Ramos (cell line): ENCODE data around the gene ACAD10.
"Not testable (repeated sequence)": the region's sequence is repeated elsewhere in the genome, so short reads cannot be mapped to it uniquely, and the experiment has no call there.

Source experiments
- in situ Hi-C: fragments of 300-500 bp; cut with MboI; formaldehyde crosslinking; loops from one replicate; pipeline ENCODE4 v1.14.3; 2022; ENCODE audit warnings: low sequenced_read_pairs; ENCODE audit not compliant: unreplicated experiment

Gene ACAD10

DNA sequence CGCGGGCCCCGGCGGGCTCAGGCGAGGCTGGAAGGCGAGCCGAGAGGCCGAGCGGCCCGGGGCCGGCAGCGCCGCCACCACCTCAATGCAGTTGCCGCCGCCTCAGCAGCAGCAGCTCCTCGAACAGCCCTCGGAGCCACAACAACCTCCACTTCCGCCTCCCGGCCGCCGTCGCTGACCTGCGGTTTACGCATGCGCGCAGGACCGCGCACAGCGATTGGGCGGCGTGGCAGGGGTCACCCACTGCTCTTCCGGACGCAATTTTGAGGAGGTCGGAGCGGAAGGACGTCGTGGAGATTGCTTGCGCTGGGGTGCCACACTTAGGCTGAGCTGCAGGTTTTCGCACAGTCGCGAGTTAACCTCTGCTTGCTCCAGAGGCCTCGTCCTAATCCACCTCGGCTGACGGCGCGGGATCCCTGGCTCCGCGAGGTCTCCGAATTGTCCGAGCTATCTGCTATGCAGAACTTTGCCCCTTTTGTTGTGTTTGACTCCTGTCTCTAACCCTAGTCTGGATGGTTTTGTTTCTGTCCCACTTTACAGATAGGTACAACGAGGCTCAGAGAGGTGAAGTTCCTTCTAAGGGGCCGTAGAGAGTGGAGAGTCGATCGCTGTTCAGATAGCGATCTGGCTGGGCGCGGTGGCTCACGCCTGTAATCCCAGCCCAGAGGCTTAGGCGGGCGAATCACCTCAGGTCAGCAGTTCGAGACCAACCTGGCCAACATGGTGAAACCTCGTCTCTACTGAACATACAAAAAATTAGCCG is at the start of gene ACAD10, which contains the start of gene BRAP:
ACAD10 (plus strand) TSS at position 243 of the 763 bp plus-strand sequence. CDS start 6,657 bp downstream, outside the sequence.
BRAP (minus strand) TSS at position 146 of the 763 bp plus-strand sequence. CDS start 164 bp downstream, outside the sequence.
- in situ Hi-C loops: no loop called here

DNA sequence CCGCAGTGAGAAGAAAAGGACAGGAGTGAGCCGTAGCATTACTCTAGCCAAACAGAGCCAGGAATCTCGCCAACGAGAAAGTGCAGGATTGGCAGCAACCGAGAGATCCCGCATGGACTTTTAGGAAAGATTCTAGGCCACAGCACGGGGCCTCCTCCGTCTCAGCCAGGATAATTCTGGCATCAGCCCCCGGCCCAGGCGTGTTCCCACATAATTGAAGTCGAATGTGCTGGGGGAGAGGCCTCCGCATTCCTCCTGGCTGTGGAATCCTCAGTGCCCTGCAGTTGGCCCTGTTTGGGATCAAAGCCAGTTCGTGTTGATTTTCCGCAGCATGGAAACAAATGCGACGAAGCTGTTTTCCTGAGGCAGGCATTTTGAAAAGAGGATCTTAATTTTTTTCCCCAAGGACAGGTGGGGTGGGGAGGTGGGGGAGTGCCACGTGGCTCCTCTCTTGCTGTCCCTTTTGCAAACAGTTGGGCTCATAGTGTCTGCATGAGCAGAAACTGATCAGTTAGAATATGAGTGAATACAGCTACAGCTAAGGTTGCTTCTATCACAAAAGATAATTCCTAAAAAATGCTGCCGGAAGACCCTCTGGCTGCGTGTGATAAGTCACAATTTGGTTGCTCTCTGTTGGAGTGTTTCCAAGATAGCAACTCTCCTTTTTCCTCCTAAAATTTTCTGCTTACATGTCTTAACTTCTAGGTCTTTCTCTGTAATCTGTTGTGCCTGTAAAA is 49.5 kb upstream of the ACAD10 start:
- in situ Hi-C loops: no loop called here

DNA sequence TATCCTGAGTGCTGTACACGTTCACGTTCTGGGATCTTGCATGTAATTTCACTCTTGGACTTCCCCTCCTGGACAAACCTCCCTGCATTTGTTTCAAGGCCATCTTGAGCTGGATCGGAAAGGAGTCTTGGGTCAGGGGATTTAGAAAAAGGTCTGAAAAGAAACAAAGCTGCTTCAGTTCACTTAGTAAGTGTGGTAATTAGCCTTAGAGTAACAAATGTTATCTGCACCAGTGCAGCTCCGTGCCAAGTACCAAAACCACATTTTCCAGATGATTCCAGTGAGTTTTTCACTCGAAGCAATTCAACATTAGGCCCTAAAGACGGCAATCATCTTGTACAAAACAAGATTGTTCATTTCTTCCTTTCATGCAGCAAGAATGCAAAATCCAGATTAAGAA is 47.3 kb upstream of the ACAD10 start:
- in situ Hi-C loops: no loop called here

DNA sequence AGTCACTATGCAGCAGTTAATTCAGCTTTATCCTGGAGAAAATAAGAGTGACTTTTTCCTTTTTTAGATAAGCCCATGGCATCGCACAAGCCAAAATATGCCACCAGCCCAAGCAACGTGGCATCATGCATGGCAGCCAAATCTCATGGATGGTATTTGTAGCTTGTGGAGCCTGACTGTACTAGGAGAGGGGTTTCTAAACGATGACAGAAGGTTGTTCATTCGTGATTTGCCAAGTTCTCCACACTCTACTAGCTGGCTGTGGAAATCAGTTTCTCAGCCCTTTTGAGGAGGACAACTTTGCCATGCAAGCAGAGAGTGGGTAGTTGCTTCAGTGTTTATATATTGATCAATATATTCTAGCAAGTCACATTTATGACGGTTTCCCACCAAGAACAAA is 45.3 kb upstream of the ACAD10 start:
- in situ Hi-C loops: no loop called here

DNA sequence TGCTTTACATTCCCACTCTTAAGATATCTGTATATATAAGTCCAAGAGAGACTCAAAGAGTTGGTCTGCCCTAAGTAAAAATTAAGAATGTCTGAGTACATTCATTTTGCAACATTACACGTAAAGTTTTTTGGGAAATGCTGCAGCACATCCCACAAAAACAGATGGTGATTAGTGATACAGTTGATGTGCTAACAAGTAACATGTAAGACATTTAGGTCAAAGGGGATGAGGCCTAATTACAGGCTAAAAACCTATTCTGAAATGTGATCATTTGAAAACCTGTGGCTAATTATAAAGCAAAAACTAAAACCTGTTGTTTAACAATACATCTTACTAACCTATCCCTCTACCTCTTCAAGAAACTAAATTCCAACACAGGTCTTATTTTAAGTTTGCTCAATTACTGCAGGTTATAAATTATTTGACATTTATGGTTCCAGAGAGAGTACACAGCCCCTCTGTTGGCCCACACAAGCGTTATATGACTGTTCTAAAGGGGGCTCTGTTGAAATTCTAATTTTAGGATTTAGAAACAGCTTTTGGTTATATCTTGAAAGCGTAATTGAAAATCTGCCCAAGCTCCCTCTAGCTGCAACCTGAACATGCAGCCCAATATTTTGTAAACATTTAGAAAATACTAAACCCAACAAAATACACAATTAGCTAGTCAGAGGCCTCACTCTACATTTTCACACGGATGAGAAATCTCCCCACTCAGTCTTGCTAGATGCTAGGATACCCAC is 43.0 kb upstream of the ACAD10 start:
- in situ Hi-C loops: no loop called here

DNA sequence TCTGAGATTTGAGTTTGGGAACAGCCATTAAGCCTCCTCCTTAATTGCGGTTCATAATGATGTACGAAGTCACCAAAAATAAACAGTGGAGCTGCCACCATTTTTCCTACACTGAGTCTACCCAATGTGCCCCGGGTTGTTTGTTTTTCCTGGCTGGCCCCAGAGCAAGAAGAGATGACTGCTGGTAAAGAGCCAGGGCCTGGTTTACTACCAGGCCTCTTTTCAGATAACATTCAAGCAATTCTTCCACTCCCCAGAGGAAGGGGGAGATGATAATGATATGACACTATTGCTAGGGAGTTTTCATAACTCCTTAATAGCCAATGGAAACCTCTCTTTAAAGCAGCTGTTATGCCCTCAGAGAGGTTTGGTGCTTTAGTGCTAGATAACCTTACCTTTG is 42.4 kb upstream of the ACAD10 start:
- in situ Hi-C loops: no loop called here

DNA sequence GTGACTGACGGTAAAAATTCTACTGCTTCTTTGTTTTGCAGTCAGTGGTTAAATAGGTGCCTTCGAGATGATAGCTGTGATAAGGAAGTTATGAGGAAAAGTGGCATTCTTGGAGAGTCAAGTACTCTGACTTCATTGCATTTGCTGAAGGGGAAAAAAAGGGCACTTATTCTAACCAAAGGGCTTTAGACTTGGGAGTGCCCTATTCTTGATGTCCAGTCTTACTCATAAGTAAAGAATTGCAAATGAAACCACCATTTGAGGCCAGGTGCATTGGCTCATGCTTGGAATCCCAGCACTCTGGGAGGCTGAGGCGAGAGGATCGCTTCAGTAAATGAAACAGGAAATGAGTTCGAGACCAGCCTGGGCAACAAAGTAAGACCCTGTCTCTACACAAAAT is 40.4 kb upstream of the ACAD10 start:
- in situ Hi-C loops: no loop called here

DNA sequence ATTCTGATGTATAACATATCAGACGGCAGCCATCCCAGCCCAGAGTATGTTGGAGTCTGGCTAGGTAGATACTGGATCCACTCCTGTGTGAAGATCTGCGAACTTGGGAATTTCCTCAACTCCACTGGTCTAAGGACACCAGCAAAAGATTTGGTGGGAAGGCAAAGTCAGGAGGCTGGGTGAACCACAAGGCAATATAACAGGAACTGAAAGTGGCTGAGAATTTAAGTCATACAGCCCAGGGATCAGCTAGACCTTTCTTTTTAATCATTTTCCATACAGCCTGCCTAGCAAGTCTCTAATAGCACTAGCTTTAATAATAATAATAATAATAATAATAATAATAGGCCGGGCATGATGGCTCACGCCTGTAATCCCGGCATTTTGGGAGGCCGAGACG is 34.9 kb upstream of the ACAD10 start:
- in situ Hi-C loops: no loop called here

DNA sequence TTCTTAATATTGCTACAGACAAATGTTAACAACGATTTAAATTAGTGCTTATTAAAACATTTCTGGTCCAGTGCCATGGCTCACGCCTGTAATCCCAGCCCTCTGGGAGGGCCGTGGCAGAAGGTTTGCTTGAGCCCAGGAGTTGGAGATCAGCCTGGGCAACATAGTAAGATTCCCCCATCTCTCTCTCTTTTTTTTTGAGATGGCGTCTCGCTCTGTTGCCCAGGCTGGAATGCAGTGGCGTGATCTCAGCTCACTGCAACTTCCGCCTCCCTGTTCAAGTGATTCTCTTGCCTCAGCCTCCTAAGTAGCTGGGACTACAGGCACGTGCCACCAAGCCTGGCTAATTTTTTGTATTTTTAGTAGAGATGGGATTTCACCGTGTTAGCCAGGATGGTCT is 33.3 kb upstream of the ACAD10 start:
- in situ Hi-C loops: not testable (repeated sequence)

DNA sequence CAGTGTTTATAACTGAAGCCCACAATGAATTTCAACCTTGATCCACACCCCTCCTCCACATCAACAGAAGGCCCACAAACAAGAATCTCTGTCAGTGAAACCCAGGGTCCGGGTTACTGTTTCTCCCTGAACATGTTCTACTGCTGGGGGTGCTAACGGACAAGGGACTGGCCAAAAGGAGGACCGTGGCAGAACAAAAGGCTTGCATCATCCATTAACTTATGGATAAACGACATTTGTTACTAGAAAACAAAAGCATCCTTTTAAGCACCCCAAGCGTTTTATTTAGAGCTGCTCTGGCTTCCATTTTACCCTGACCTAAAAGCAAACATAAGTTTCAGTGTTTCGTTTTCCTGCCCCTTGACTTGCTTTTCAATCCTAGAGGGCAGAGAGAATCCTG is 32.3 kb upstream of the ACAD10 start:
- in situ Hi-C loops: no loop called here

DNA sequence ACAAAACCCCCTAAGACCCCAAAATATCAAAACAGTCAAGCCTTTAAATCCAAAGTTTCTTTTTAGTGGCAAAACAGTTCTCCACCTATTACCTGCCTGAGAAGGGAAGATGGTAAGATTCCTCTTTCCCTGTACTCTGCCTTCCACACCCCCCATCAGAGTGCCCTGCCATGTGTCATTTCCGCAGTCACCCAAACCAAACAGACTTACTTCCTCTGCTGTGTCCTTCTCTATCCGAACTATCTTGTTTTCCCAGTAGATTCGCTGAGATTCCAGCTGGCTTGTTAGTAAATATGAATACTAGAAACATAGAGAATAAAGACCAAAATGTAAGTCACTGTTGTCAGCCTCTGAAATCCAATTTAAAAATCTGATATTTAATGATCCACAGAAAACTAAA is 30.5 kb upstream of the ACAD10 start:
- in situ Hi-C loops: no loop called here

DNA sequence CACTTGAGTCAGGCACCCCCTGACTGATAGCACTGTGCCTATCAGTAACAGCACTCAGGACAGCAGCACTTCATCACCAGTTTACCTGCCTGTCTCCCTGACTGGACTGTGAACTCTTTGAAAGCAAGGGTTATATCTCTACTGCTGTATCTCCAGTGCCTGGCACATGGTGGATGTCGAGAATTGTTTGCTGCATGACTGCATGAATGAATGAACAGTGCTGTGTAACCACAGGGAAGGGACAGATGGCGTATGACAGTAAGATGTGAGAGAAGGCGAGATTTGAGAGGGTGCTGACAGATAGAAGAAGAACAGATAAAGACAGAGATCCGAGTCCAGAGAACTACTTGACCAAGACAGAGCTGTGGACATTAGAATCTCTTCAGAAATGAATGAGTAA is 29.8 kb upstream of the ACAD10 start:
- in situ Hi-C loops: no loop called here

DNA sequence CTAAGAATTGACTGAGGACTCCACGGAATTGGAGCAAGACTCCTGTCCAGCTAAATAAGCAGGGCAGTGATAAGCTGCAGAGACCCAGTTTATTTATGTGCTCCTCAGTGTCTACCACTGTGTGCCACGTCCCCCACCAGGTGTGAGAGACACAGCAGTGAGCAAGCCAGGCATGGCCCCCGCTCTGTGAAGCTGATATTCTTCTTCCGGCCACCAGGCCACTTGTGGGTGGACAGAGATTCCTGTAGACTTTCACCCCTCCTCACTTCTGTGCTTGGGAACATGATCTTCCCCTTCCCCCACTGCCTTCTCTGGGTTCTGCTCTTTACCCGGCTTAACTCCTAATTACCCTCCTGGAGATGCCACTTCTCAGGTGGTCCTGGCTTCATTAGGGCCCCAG is 21.4 kb upstream of the ACAD10 start:
- in situ Hi-C loops: no loop called here

DNA sequence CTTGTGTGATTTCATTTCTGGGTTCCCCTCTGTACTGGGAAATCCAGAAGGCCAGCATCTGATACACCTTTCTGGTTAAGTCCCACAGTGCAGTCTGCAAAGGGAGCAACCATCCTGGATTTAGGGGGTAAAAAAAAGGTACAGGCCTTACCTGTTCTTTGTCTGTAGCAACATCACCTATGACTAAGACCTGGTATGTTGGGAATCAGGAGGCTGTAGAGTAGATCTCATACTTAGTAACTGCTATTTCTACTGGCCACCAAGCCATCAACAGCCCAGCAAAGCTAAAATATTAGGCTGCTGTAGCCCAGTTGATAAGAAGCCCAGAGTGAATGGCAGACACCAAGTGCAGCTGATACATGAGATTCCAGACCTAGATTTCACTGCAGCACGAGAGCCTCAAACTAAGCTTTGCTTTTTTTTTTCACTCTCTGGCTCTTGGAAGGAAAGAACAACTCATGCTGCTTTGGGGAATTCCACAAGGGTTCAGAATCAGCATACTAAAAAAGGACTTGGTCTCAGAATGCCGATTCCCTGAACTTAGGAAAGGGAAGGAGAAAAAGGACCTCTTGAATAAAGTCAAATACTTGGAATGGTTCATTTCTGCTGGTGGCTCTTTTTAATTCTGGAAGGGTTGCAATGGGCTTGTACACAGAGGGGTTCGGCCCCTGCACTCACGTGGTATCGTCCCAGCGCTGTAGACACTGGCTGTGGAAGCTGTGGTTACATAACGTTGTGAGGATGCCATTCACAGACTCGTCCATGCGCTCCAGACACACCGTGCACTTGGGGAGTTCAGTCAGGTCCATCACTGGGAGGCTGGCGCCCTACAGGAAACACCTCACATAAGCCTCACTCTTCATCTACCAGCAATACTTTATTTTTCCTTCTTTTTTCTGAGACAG is 20.6 kb upstream of the ACAD10 start:
- in situ Hi-C loops: no loop called here

DNA sequence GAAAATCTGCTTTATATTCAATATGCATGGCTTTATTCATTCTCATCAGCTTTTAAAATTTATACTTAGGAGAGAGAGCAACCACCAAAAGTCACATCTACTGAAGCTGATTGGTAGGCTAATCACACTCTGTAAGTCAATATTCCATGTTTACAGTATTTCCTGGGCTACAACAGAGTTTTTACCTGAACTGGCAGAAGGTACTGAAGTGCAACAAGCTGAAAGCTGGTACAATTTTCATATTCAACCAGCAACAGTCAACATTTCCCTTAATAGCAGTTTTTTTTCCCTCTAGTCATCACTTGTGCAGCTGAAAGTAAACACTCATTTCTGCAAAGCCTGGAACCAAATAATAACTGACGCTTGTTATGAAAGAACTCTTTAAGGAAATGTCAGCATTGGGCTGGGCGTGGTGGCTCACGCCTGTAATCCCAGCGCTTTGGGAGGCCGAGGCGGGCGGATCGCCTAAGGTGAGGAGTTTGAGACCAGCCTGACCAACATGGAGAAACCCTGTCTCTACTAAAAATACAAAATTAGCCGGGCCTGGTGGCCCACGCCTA is 13.0 kb upstream of the ACAD10 start:
- in situ Hi-C loops: no loop called here

DNA sequence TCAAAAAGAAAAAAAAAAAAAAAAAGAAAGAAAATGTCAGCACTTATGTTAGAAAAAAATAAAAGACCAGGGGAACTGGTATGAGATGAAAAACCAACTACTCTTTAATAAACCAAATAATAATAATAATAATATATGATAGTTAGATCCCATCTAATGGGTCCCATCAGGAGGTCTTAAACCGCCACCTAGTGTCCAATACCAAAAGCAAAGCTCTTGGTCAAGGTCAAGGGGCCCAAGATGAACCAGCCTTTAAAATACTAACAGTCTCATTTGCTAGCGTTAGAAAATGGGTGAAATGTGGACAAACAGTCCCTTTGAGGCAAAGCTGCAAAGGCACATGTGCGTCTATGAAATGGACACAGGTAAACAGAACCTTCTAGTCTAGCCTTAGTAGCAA is 12.3 kb upstream of the ACAD10 start:
- in situ Hi-C loops: no loop called here

DNA sequence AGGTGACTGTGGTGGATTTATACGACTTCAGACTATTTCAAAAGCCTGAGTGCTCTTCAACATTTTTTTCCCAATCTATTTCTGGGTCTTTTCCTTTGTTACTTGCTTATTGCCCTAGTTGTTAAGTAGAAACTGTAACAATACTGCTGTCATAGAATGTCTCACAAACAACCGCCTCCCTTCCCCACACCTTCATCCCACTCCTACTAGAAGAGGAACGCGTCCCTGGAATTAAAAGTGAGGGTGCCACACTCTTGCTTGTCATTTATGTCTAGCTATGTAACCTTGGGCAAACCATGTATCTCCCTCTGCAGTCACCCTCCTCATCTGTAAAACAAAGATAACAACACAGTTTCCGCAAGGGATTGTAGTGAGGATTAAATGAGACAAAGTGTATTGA is 8.7 kb upstream of the ACAD10 start:
- in situ Hi-C loops: no loop called here

DNA sequence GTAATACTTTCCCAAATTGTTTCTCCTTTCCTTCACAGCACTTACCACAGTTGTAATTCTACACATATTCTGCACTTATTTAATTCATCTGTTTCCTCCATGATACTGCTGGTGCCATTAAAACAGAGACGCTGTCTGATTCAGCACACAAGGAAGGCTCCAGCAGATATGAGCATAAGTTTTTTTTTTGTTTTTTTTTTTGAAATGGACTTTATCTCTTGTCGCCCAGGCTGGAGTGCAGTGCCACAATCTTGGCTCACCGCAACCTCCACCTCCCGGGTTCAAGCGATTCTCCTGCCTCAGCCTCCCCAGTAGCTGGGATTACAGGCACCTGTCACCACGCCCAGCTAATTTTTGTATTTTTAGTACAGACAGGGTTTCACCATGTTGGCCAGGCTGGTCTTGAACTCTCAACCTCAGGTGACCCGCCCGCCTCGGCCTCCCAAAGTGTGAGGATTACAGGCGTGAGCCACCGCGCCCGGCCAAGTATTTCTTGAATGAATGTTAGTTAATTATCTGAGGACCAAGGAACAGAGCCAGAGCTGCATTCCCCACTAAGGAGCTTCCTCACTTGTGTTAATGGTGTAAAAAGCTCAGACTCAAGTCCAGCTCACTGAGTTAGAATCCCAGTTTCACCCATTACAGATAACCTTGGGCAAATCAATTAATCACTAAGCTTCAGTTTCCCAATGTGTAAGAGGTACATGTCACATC is 1.2 kb upstream of the ACAD10 start:
- in situ Hi-C loops: not testable (repeated sequence)

DNA sequence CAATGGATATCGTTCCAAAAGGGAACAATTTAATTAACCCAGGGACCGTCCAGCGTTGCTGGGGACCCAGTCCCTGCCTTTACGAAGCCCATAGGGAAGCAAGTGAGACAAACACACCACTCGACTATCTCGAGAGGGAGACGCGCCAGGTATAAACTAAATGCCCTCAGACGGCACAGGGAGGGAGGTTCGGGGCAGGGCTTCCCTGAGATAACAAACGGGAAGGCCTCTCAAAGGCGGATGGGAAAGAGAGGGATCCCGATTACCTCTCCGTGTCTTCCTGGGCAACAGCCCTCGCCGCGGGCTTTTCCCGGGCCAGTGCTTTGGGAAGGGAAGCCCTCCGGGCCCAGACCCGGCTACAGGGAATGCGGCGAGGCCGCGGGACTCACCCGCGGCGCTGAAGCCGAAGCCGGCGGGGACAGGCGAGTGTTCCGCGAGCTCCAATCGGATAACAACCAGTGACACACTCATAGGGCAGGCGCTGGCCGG is 487 bp upstream of the ACAD10 start:
- in situ Hi-C loops: no loop called here
